ENCODE results near the gene VDR.

Gene VDR

GRCh38 chr12:47892819-47893218 is 12.0 kb downstream of the VDR start:
- no peak for TF ChIP-seq CTCF (IDR thresholded peaks at IDR 0.05; ENCODE audit: low read depth, low read length)

GRCh38 chr12:47891356-47891755 is 13.4 kb downstream of the VDR start:
- DNase-seq (ENCODE audit: extremely low read depth, low read depth) = no peak
- no peak for TF ChIP-seq CTCF (IDR thresholded peaks at IDR 0.05; ENCODE audit: low read depth, low read length)

More at GRCh38 chr12:47892819-47893218, 12.0 kb downstream of the VDR start:
- DNase-seq (ENCODE audit: extremely low read depth, low read depth) = no peak

- no peak for DNase-seq (ENCODE audit: extremely low read depth, low read depth)
These were observed 15.8 kb downstream of the VDR start for GRCh38 chr12:47889040-47889439.

GRCh38 chr12:47888153-47888819 is 16.5 kb downstream of the VDR start:
- DNase-seq (ENCODE audit: extremely low read depth, low read depth) = no peak
- no peak for TF ChIP-seq CTCF (IDR thresholded peaks at IDR 0.05; ENCODE audit: low read depth, low read length)

More at GRCh38 chr12:47889040-47889439, 15.8 kb downstream of the VDR start:
- no peak for TF ChIP-seq CTCF (IDR thresholded peaks at IDR 0.05; ENCODE audit: low read depth, low read length)

GRCh38 chr12:47887529-47887928 is 17.3 kb downstream of the VDR start:
- no peak for TF ChIP-seq CTCF (IDR thresholded peaks at IDR 0.05; ENCODE audit: low read depth, low read length)
- DNase-seq (ENCODE audit: extremely low read depth, low read depth) = no peak

- TF ChIP-seq CTCF (IDR thresholded peaks at IDR 0.05; ENCODE audit: low read depth, low read length) = peak; percentile 16
- DNase-seq (ENCODE audit: extremely low read depth, low read depth) = no peak
These were observed 18.1 kb downstream of the VDR start for GRCh38 chr12:47886510-47887240.

- TF ChIP-seq CTCF (IDR thresholded peaks at IDR 0.05; ENCODE audit: low read depth, low read length) = no peak
These were observed 19.2 kb downstream of the VDR start for GRCh38 chr12:47885566-47885965.

More at GRCh38 chr12:47885566-47885965, 19.2 kb downstream of the VDR start:
- DNase-seq (ENCODE audit: extremely low read depth, low read depth) = no peak

All from AG09319 (cell line).